Measurements from ENCODE around the gene ALDOA.
"Not testable (repeated sequence)": the region's sequence is repeated elsewhere in the genome, so short reads cannot be mapped to it uniquely, and the experiment has no call there.

Gene ALDOA

DNA sequence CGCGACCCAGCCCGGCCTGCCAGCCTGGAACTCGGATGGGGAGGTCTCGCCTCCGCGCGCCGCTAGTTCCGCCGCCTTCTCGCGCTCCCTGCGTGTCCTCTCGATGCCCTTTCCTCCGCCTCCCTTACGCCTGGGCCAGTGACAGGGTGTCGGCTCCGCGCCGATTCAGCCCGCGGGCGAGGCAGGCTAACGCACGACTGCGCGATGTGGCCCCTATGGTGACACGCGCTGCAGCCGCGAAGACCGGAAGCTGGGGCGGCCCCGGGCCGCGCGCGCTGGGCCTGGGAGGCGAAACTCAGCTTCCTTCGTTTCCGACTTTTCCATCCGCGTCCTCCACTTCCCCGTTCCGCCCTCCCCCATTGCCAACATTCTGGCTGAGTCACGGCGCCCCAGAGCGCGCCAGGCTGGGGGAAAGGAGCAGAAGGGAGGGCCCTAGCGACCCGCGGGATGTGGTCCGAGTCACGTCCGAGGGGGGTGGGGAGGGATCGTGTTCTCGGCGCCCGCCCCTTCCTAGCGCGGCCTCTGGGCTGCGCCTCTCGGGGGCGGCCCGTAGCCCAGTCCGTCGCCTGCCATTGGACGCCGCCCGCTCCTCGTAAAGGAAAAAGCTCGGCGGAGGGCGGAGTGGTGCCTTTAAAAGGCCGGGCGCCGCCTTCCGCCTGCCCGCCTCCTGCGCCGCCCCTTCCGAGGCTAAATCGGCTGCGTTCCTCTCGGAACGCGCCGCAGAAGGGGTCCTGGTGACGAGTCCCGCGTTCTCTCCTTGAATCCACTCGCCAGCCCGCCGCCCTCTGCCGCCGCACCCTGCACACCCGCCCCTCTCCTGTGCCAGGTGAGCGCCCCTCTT is at the start of gene ALDOA:
Gene ALDOA, plus strand, starts transcription at position 659 of the 841 bp plus-strand sequence. CDS start 1,138 bp downstream, outside the sequence.
- TF ChIP-seq YY1 (IDR thresholded peaks at IDR 0.05; ENCODE audit: insufficient read depth, insufficient read length) = no peak
- no peak for TF ChIP-seq SUZ12 (IDR thresholded peaks at IDR 0.05; ENCODE audit: extremely low read depth, insufficient read depth, insufficient read length)
- no peak for TF ChIP-seq ZNF274 (IDR thresholded peaks at IDR 0.05; ENCODE audit: low read depth, low read length)
- peak within 1 kb of the TSS; percentile 99 for H3K9ac ChIP-seq (ENCODE audit: insufficient read length, low read depth)
- H3K4me1 ChIP-seq (ENCODE audit: insufficient read depth, insufficient read length) = peaks cover 38% of the 10 kb centered on the region
- peak; percentile 96 for DNase-seq (ENCODE audit: low read depth, low spot score)
- H3K36me3 ChIP-seq (ENCODE audit: insufficient read depth, insufficient read length, low read length) = peaks cover 45% of the 10 kb centered on the region
- no peaks in the 10 kb centered on the region for H3K9me3 ChIP-seq (ENCODE audit: insufficient read depth, low read length)
- peak within 1 kb of the TSS; percentile 98 for H3K4me3 ChIP-seq (ENCODE audit: insufficient read length, low read depth)
- H3K27me3 ChIP-seq (ENCODE audit: insufficient read depth, insufficient read length) = no peaks in the 10 kb centered on the region

- DNase-seq (ENCODE audit: low read depth, low spot score) = no peak
- TF ChIP-seq ZNF274 (IDR thresholded peaks at IDR 0.05; ENCODE audit: low read depth, low read length) = no peak
- TF ChIP-seq SUZ12 (IDR thresholded peaks at IDR 0.05; ENCODE audit: extremely low read depth, insufficient read depth, insufficient read length) = no peak
- TF ChIP-seq YY1 (IDR thresholded peaks at IDR 0.05; ENCODE audit: insufficient read depth, insufficient read length) = no peak
- H3K36me3 ChIP-seq (ENCODE audit: insufficient read depth, insufficient read length, low read length) = no peaks in the 10 kb centered on the region
- H3K4me1 ChIP-seq (ENCODE audit: insufficient read depth, insufficient read length) = peaks cover 8% of the 10 kb centered on the region
- no peaks in the 10 kb centered on the region for H3K27me3 ChIP-seq (ENCODE audit: insufficient read depth, insufficient read length)
- H3K9me3 ChIP-seq (ENCODE audit: insufficient read depth, low read length) = no peaks in the 10 kb centered on the region
- no peak overlapping the region for H3K4me3 ChIP-seq (ENCODE audit: insufficient read length, low read depth)
- no peak overlapping the region for H3K9ac ChIP-seq (ENCODE audit: insufficient read length, low read depth)
These were observed 48.8 kb upstream of the ALDOA start for GRCh38 chr16:30016555-30017276.

DNA sequence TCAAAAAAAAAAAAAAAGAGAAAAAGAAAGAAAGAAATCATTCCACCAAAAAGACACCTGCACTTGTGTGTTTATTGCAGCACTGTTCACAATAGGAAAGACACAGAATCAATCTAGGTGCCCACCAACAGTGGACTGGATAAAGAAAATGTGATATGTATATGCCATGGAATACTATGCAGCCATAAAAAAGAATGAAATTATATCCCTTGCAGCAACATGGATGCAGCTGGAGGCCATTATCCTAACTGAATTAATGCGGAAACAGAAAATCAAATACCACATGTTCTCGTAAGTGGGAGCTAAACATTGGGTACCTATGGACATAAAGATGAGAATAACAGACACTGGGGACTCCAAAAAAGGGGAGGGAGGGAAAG is 48.3 kb upstream of the ALDOA start:
- no peak for DNase-seq (ENCODE audit: low read depth, low spot score)
- Histone ChIP-seq H3K9me3 (ENCODE audit: insufficient read depth, low read length) (no peaks in the 10 kb centered on the region), H3K4me1 (ENCODE audit: insufficient read depth, insufficient read length) (peaks cover 5% of the 10 kb centered on the region), H3K36me3 (ENCODE audit: insufficient read depth, insufficient read length, low read length) (no peaks in the 10 kb centered on the region), H3K9ac (ENCODE audit: insufficient read length, low read depth) (no peak overlapping the region), H3K4me3 (ENCODE audit: insufficient read length, low read depth) (no peak overlapping the region), H3K27me3 (ENCODE audit: insufficient read depth, insufficient read length) (no peaks in the 10 kb centered on the region)
- TF ChIP-seq YY1 (IDR thresholded peaks at IDR 0.05; ENCODE audit: insufficient read depth, insufficient read length) = no peak
- TF ChIP-seq ZNF274 (IDR thresholded peaks at IDR 0.05; ENCODE audit: low read depth, low read length) = no peak
- no peak for TF ChIP-seq SUZ12 (IDR thresholded peaks at IDR 0.05; ENCODE audit: extremely low read depth, insufficient read depth, insufficient read length)

DNA sequence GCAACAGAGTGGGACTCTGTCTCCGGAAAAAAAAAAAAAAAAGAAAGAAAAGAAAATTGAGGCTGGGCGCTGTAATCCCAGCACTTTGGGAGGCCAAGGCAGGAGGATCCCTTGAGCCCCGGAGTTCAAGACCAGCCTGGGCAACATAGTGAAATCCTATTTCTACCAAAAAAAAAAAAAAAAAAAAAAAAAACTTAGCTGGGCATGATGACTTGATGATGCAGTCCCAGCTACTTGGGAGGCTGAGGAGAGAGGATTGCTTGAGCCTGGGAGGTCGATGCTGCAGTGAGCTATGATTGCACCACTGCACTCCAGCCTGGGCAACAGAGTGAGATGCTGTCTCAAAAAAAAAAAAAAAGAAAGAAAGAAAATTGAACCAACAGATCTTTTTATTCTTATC is 47.6 kb upstream of the ALDOA start:
- not testable (repeated sequence) for H3K36me3 ChIP-seq (ENCODE audit: insufficient read depth, insufficient read length, low read length); H3K9me3 ChIP-seq (ENCODE audit: insufficient read depth, low read length); H3K27me3 ChIP-seq (ENCODE audit: insufficient read depth, insufficient read length); H3K4me1 ChIP-seq (ENCODE audit: insufficient read depth, insufficient read length); DNase-seq (ENCODE audit: low read depth, low spot score); H3K4me3 ChIP-seq (ENCODE audit: insufficient read length, low read depth); H3K9ac ChIP-seq (ENCODE audit: insufficient read length, low read depth)

- Histone ChIP-seq H3K9me3 (ENCODE audit: insufficient read depth, low read length) (no peaks in the 10 kb centered on the region), H3K27me3 (ENCODE audit: insufficient read depth, insufficient read length) (no peaks in the 10 kb centered on the region), H3K36me3 (ENCODE audit: insufficient read depth, insufficient read length, low read length) (no peaks in the 10 kb centered on the region), H3K4me1 (ENCODE audit: insufficient read depth, insufficient read length) (peaks cover 5% of the 10 kb centered on the region), H3K4me3 (ENCODE audit: insufficient read length, low read depth) (no peak overlapping the region), H3K9ac (ENCODE audit: insufficient read length, low read depth) (no peak overlapping the region)
- TF ChIP-seq ZNF274 (IDR thresholded peaks at IDR 0.05; ENCODE audit: low read depth, low read length) (no peak), SUZ12 (IDR thresholded peaks at IDR 0.05; ENCODE audit: extremely low read depth, insufficient read depth, insufficient read length) (no peak), YY1 (IDR thresholded peaks at IDR 0.05; ENCODE audit: insufficient read depth, insufficient read length) (no peak)
- no peak for DNase-seq (ENCODE audit: low read depth, low spot score)
These were observed 46.8 kb upstream of the ALDOA start for GRCh38 chr16:30018731-30019158.

- Histone ChIP-seq H3K9ac (ENCODE audit: insufficient read length, low read depth) (no peak within 1 kb of the TSS), H3K4me3 (ENCODE audit: insufficient read length, low read depth) (no peak within 1 kb of the TSS), H3K9me3 (ENCODE audit: insufficient read depth, low read length) (no peaks in the 10 kb centered on the region), H3K27me3 (ENCODE audit: insufficient read depth, insufficient read length) (no peaks in the 10 kb centered on the region), H3K36me3 (ENCODE audit: insufficient read depth, insufficient read length, low read length) (no peaks in the 10 kb centered on the region), H3K4me1 (ENCODE audit: insufficient read depth, insufficient read length) (peaks cover 10% of the 10 kb centered on the region)
- TF ChIP-seq YY1 (IDR thresholded peaks at IDR 0.05; ENCODE audit: insufficient read depth, insufficient read length) (no peak), SUZ12 (IDR thresholded peaks at IDR 0.05; ENCODE audit: extremely low read depth, insufficient read depth, insufficient read length) (no peak), ZNF274 (IDR thresholded peaks at IDR 0.05; ENCODE audit: low read depth, low read length) (no peak)
- DNase-seq (ENCODE audit: low read depth, low spot score) = no peak
These were observed 42.7 kb upstream of the ALDOA start, which contains the start of gene C16orf92 for GRCh38 chr16:30022887-30023286. C16orf92 (plus strand) TSS chr16:30023198; CDS start chr16:30023341, 143 bp downstream.

- Histone ChIP-seq H3K4me1 (ENCODE audit: insufficient read depth, insufficient read length) (peaks cover 10% of the 10 kb centered on the region), H3K27me3 (ENCODE audit: insufficient read depth, insufficient read length) (no peaks in the 10 kb centered on the region), H3K4me3 (ENCODE audit: insufficient read length, low read depth) (no peak overlapping the region), H3K9ac (ENCODE audit: insufficient read length, low read depth) (no peak overlapping the region), H3K9me3 (ENCODE audit: insufficient read depth, low read length) (no peaks in the 10 kb centered on the region), H3K36me3 (ENCODE audit: insufficient read depth, insufficient read length, low read length) (no peaks in the 10 kb centered on the region)
- TF ChIP-seq YY1 (IDR thresholded peaks at IDR 0.05; ENCODE audit: insufficient read depth, insufficient read length) (no peak), SUZ12 (IDR thresholded peaks at IDR 0.05; ENCODE audit: extremely low read depth, insufficient read depth, insufficient read length) (no peak), ZNF274 (IDR thresholded peaks at IDR 0.05; ENCODE audit: low read depth, low read length) (no peak)
- DNase-seq (ENCODE audit: low read depth, low spot score) = no peak
These were observed 42.0 kb upstream of the ALDOA start for GRCh38 chr16:30023586-30023985.
